Measurements from ENCODE around the gene GJA1. TPM values are rescaled to one million over a fixed set of nuclear protein-coding genes. Genes with fewer than 3 reads are reported as not detected.

Gene GJA1
- 153 and 187 TPM in 2 replicates for total RNA-seq

DNA sequence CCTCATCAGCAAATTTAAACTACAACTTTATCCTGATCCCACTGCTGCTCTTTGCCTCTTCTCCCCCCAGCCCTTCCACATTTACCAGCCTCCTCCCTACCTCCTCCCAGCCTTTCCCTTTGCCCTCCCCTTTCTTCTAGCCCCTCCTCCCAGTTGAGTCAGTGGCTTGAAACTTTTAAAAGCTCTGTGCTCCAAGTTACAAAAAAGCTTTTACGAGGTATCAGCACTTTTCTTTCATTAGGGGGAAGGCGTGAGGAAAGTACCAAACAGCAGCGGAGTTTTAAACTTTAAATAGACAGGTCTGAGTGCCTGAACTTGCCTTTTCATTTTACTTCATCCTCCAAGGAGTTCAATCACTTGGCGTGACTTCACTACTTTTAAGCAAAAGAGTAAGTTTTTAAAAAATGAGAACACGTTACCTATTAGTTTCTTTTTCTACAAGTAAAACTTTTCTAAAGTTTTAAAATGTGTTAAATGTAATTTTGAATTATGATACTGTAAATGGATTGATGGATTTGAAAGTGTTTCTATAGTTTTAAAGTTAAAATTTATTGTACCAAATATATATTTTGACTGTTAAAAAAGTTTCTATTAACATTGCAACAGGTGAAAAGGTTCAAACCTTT is at the start of gene GJA1:
Gene GJA1, plus strand, starts transcription at position 203 of the 626 bp plus-strand sequence. CDS start 11,202 bp downstream, outside the sequence.

Other genes with a start within 250 kb of the GJA1 start
- gene TBC1D32, start 101.2 kb upstream of the GJA1 start, total RNA-seq, result 5.3 and 7.5 TPM in 2 replicates

All from epithelial cell of alveolus of lung (primary cell).